ENCODE measurements around the gene OR52E8.

Gene OR52E8

GRCh38 chr11:5837695-5838094 is 19.8 kb downstream of the OR52E8 start:
- no peak for TF ChIP-seq CTCF (IDR thresholded peaks at IDR 0.05; ENCODE audit: extremely low read depth, missing control alignments)
- DNase-seq (ENCODE audit: low spot score), result no peak

GRCh38 chr11:5833446-5833845 is 24.0 kb downstream of the OR52E8 start:
- no peak for DNase-seq (ENCODE audit: low spot score)
- TF ChIP-seq CTCF (IDR thresholded peaks at IDR 0.05; ENCODE audit: extremely low read depth, missing control alignments), result no peak

- no peak for DNase-seq (ENCODE audit: low spot score)
- no peak for TF ChIP-seq CTCF (IDR thresholded peaks at IDR 0.05; ENCODE audit: extremely low read depth, missing control alignments)
These were observed 26.2 kb downstream of the OR52E8 start for GRCh38 chr11:5831196-5831829.

- no peak for TF ChIP-seq CTCF (IDR thresholded peaks at IDR 0.05; ENCODE audit: extremely low read depth, missing control alignments)
- no peak for DNase-seq (ENCODE audit: low spot score)
These were observed 39.1 kb downstream of the OR52E8 start for GRCh38 chr11:5818245-5818886.

GRCh38 chr11:5815534-5815933 is 42.0 kb downstream of the OR52E8 start:
- no peak for TF ChIP-seq CTCF (IDR thresholded peaks at IDR 0.05; ENCODE audit: extremely low read depth, missing control alignments)
- no peak for DNase-seq (ENCODE audit: low spot score)

- TF ChIP-seq CTCF (IDR thresholded peaks at IDR 0.05; ENCODE audit: extremely low read depth, missing control alignments), result no peak
- DNase-seq (ENCODE audit: low spot score), result no peak
These were observed 47.3 kb downstream of the OR52E8 start for GRCh38 chr11:5809905-5810795.

- no peak for DNase-seq (ENCODE audit: low spot score)
- TF ChIP-seq CTCF (IDR thresholded peaks at IDR 0.05; ENCODE audit: extremely low read depth, missing control alignments), result no peak
These were observed 48.4 kb downstream of the OR52E8 start for GRCh38 chr11:5809122-5809519.
